ENCODE data around the gene METTL25B.
A peak's percentile ranks its signal among the peaks of the same experiment; 100 is the strongest.

The METTL25B gene

GRCh38 chr1:156726549-156727226 lies 1.6 kb upstream of the METTL25B start:
- DNase-seq (ENCODE audit: low read depth in 2 of 2): no peak

GRCh38 chr1:156727492-156727891 lies 777 bp upstream of the METTL25B start:
- no peak for DNase-seq (ENCODE audit: low read depth in 2 of 2)

GRCh38 chr1:156728599-156729462 lies 562 bp downstream of the METTL25B start, which contains the start of gene ISG20L2:
Gene ISG20L2 (minus strand): TSS chr1:156728766. CDS start chr1:156727652, 1,114 bp downstream.
- peak; percentile 92 to 93 for DNase-seq (ENCODE audit: low read depth in 2 of 2)

GRCh38 chr1:156733989-156734584 lies 5.8 kb downstream of the METTL25B start:
- DNase-seq (ENCODE audit: low read depth in 2 of 2): no peak

- DNase-seq (ENCODE audit: low read depth in 2 of 2): no peak
Observed at GRCh38 chr1:156738407-156738806, 10.1 kb downstream of the METTL25B start.

- no peak for DNase-seq (ENCODE audit: low read depth in 2 of 2)
Observed at GRCh38 chr1:156738916-156739315, 10.6 kb downstream of the METTL25B start.

- no peak for DNase-seq (ENCODE audit: low read depth in 2 of 2)
Observed at GRCh38 chr1:156740237-156740740, 12.0 kb downstream of the METTL25B start.

- peak; percentile 95 to 98 for DNase-seq (ENCODE audit: low read depth in 2 of 2)
Observed at GRCh38 chr1:156740741-156741480, 12.6 kb downstream of the METTL25B start, which contains the start of gene MRPL24. Gene MRPL24 (minus strand): TSS chr1:156741088. CDS start chr1:156738704, 2,384 bp downstream.

- no peak for DNase-seq (ENCODE audit: low read depth in 2 of 2)
Observed at GRCh38 chr1:156741481-156741983, 13.3 kb downstream of the METTL25B start.

GRCh38 chr1:156742017-156742416 lies 13.7 kb downstream of the METTL25B start:
- DNase-seq (ENCODE audit: low read depth in 2 of 2): no peak

GRCh38 chr1:156742801-156743200 lies 14.5 kb downstream of the METTL25B start:
- DNase-seq (ENCODE audit: low read depth in 2 of 2): no peak

GRCh38 chr1:156743367-156744302 lies 15.4 kb downstream of the METTL25B start:
- no peak for DNase-seq (ENCODE audit: low read depth in 2 of 2)

- DNase-seq (ENCODE audit: low read depth in 2 of 2): no peak
Observed at GRCh38 chr1:156744344-156744743, 16.1 kb downstream of the METTL25B start.

GRCh38 chr1:156744786-156745419 lies 16.6 kb downstream of the METTL25B start:
- no peak for DNase-seq (ENCODE audit: low read depth in 2 of 2)

GRCh38 chr1:156745881-156746280 lies 17.6 kb downstream of the METTL25B start:
- DNase-seq (ENCODE audit: low read depth in 2 of 2): no peak

- no peak for DNase-seq (ENCODE audit: low read depth in 2 of 2)
Observed at GRCh38 chr1:156746406-156746727, 18.1 kb downstream of the METTL25B start.

GRCh38 chr1:156746728-156747631 lies 18.7 kb downstream of the METTL25B start:
- DNase-seq (ENCODE audit: low read depth in 2 of 2): peak in 1 of 2 donors; percentile 56

Measured in stimulated activated CD8-positive, alpha-beta memory T cell treated with anti-CD3 and anti-CD28 coated beads, Interleukin-7, amount 100 ng/mL, for 4 hours (primary cell).